Naive thymus-derived CD8-positive, alpha-beta T cell (primary cell): ENCODE data around the gene CHN1. TPM values are rescaled to one million over a fixed set of nuclear protein-coding genes. Genes with fewer than 3 reads are reported as not detected.

Experiments used
- ATAC-seq, 2 donors: fragments of 150-1000 bp; cut with Tn5 transposase in 1 of 2; sonication (Bioruptor Pico), chemical (Tn5 transposase) in 1 of 2; 1 replicate in 1 of 2; 2 replicates in 1 of 2; pipeline ENCODE4 v1.10.0; 2021; ENCODE audit warnings: mild to moderate bottlenecking in 2 of 2, moderate library complexity in 2 of 2
- POLR2A ChIA-PET: fragments of 350-600 bp; sonication (Branson Sonifier 250); formaldehyde crosslinking; loops from one replicate; lab custom pipeline; 2021; ENCODE audit warnings: antibody characterized with exemption; lab: Charles Lee
- DNase-seq, 10 donors: peaks; one replicate each; pipeline versions ENCODE4 v3.0.0 to v3.0.0-alpha.2; 2020 to 2022
- H3K27ac Mint-ChIP-seq, 10 donors: one replicate each; pipeline ENCODE4 v1.8.0; 2020 to 2022; ENCODE audit warnings: mild to moderate bottlenecking in 10 of 10, mixed read lengths in 10 of 10, moderate library complexity in 4 of 10, inconsistent platforms in 1 of 10
- H3K27me3 Mint-ChIP-seq, 5 donors: one replicate each; pipeline ENCODE4 v1.8.0; 2021 to 2022; ENCODE audit warnings: mixed read lengths in 5 of 5
- H3K36me3 Mint-ChIP-seq, 3 donors: one replicate each; pipeline ENCODE4 v1.8.0; 2020 to 2022; ENCODE audit warnings: mixed read lengths in 3 of 3, mild to moderate bottlenecking in 2 of 3, inconsistent platforms in 1 of 3
- H3K4me1 Mint-ChIP-seq, 4 donors: one replicate each; pipeline ENCODE4 v1.8.0; 2021 to 2022; ENCODE audit warnings: mixed read lengths in 4 of 4
- H3K4me3 Mint-ChIP-seq, 10 donors: one replicate each; pipeline ENCODE4 v1.8.0; 2020 to 2022; ENCODE audit warnings: mild to moderate bottlenecking in 10 of 10, mixed read lengths in 10 of 10, moderate library complexity in 6 of 10, inconsistent platforms in 1 of 10
- H3K9me3 Mint-ChIP-seq, 9 donors: one replicate each; pipeline ENCODE4 v1.8.0; 2020 to 2022; ENCODE audit warnings: mixed read lengths in 9 of 9, mild to moderate bottlenecking in 3 of 9, inconsistent platforms in 1 of 9, moderate library complexity in 1 of 9
- polyA plus RNA-seq, 3 donors: library from polyadenylated mRNA; unstranded; fragments of 300-500 nt; fragmentation: Illumina TruSeq; gene quantifications; one replicate each; pipeline ENCODE4 v1.2.3, GENCODE V29; 2021
- total RNA-seq, 8 experiments: library from RNA in 2 of 8; stranded (reverse) in 2 of 8; gene quantifications; one replicate each; pipeline ENCODE4 v1.2.3 and lab custom pipeline; 2021 to 2026

The CHN1 gene
- total and polyA plus RNA-seq, 5 experiments from 2014 or later: 0.58 to 2.2 (median 1.8) TPM

DNA sequence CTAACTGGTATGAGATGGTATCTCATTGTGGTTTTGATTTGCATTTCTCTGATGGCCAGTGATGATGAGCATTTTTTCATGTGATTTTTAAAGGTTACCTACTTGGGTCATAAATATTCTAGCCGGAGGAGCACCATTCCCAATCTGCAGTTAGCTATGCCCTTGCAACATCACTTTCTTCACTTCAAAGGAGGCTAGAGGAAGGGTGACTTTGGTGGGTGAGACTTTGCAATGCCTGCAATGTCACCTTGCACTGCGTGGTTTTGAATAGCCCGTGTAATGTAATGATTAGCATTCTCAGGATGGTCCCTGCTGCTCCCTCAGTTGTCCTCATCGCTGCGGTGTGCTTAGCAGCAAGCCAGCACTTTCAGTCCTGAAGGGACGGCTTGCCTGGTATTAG, 184.8 kb downstream of the CHN1 start:
- H3K4me3 Mint-ChIP-seq: no peak overlapping the region
- POLR2A ChIA-PET: interaction anchor here (1.0 kb wide), 1 partner anchor 22 kb away, joined by 3 read pairs; no protein-coding TSS in a partner anchor
- peaks cover 0 to 8% (median 0%) of the 10 kb centered on the region in 9 donors for H3K9me3 Mint-ChIP-seq
- H3K4me1 Mint-ChIP-seq: no peaks in the 10 kb centered on the region
- peaks cover 0 to 4% (median 3%) of the 10 kb centered on the region in 3 donors for H3K36me3 Mint-ChIP-seq
- peak overlapping the region in 1 of 10 donors; percentile 44 for H3K27ac Mint-ChIP-seq
- ATAC-seq: no peak
- DNase-seq: no peak
- peaks cover 0 to 4% (median 0%) of the 10 kb centered on the region in 5 donors for H3K27me3 Mint-ChIP-seq

GRCh38 chr2:174815526-174815925, 189.7 kb downstream of the CHN1 start:
- H3K4me3 Mint-ChIP-seq: no peak overlapping the region
- H3K27ac Mint-ChIP-seq: peak overlapping the region in 1 of 10 donors; percentile 22
- H3K27me3 Mint-ChIP-seq: no peaks in the 10 kb centered on the region
- DNase-seq: no peak
- no peak for ATAC-seq
- POLR2A ChIA-PET: no interaction called here
- H3K36me3 Mint-ChIP-seq: peaks cover 0 to 6% (median 0%) of the 10 kb centered on the region in 3 donors
- H3K9me3 Mint-ChIP-seq: peaks cover 0 to 8% (median 0%) of the 10 kb centered on the region in 9 donors
- H3K4me1 Mint-ChIP-seq: peaks cover 0 to 4% (median 2%) of the 10 kb centered on the region in 4 donors

- DNase-seq (no peak), ATAC-seq (no peak)
- Mint-ChIP-seq H3K27ac (no peak overlapping the region), H3K27me3 (no peaks in the 10 kb centered on the region), H3K36me3 (peaks cover 0 to 6% (median 0%) of the 10 kb centered on the region in 3 donors), H3K4me1 (peaks cover 0 to 6% (median 5%) of the 10 kb centered on the region in 4 donors), H3K9me3 (peaks cover 0 to 8% (median 0%) of the 10 kb centered on the region in 9 donors), H3K4me3 (no peak overlapping the region)
- POLR2A ChIA-PET: no interaction called here
These were observed 193.1 kb downstream of the CHN1 start for GRCh38 chr2:174812037-174812436.

GRCh38 chr2:174807931-174808330, 197.2 kb downstream of the CHN1 start:
- Mint-ChIP-seq H3K4me3 (no peak overlapping the region), H3K27ac (no peak overlapping the region), H3K27me3 (peaks cover 0 to 5% (median 0%) of the 10 kb centered on the region in 5 donors), H3K4me1 (peaks cover 0 to 6% (median 6%) of the 10 kb centered on the region in 4 donors), H3K9me3 (no peaks in the 10 kb centered on the region), H3K36me3 (no peaks in the 10 kb centered on the region)
- ATAC-seq: no peak
- POLR2A ChIA-PET: no interaction called here
- DNase-seq: no peak

GRCh38 chr2:174805803-174806202, 199.4 kb downstream of the CHN1 start:
- H3K4me1 Mint-ChIP-seq: peaks cover 0 to 6% (median 5%) of the 10 kb centered on the region in 4 donors
- POLR2A ChIA-PET: interaction anchor here (1.4 kb wide), 1 partner anchor 27 kb away, joined by 3 read pairs; no protein-coding TSS in a partner anchor
- H3K4me3 Mint-ChIP-seq: no peak overlapping the region
- no peaks in the 10 kb centered on the region for H3K9me3 Mint-ChIP-seq
- no peak overlapping the region for H3K27ac Mint-ChIP-seq
- peaks cover 0 to 5% (median 0%) of the 10 kb centered on the region in 5 donors for H3K27me3 Mint-ChIP-seq
- DNase-seq (no peak), ATAC-seq (no peak)
- no peaks in the 10 kb centered on the region for H3K36me3 Mint-ChIP-seq

GRCh38 chr2:174802459-174802858, 202.7 kb downstream of the CHN1 start:
- peaks cover 0 to 5% (median 0%) of the 10 kb centered on the region in 5 donors for H3K27me3 Mint-ChIP-seq
- H3K27ac Mint-ChIP-seq: no peak overlapping the region
- no peak for ATAC-seq
- peaks cover 0 to 1% (median 0%) of the 10 kb centered on the region in 4 donors for H3K4me1 Mint-ChIP-seq
- H3K4me3 Mint-ChIP-seq: no peak overlapping the region
- DNase-seq: no peak
- H3K36me3 Mint-ChIP-seq: no peaks in the 10 kb centered on the region
- H3K9me3 Mint-ChIP-seq: no peaks in the 10 kb centered on the region
- POLR2A ChIA-PET: no interaction called here

- POLR2A ChIA-PET: no interaction called here
- peaks cover 0 to 5% (median 0%) of the 10 kb centered on the region in 5 donors for H3K27me3 Mint-ChIP-seq
- no peak overlapping the region for H3K4me3 Mint-ChIP-seq
- no peak for DNase-seq
- no peak overlapping the region for H3K27ac Mint-ChIP-seq
- no peaks in the 10 kb centered on the region for H3K9me3 Mint-ChIP-seq
- H3K36me3 Mint-ChIP-seq: no peaks in the 10 kb centered on the region
- no peak for ATAC-seq
- H3K4me1 Mint-ChIP-seq: peaks cover 0 to 1% (median 0%) of the 10 kb centered on the region in 4 donors
These were observed 204.6 kb downstream of the CHN1 start for GRCh38 chr2:174800436-174801205.

DNA sequence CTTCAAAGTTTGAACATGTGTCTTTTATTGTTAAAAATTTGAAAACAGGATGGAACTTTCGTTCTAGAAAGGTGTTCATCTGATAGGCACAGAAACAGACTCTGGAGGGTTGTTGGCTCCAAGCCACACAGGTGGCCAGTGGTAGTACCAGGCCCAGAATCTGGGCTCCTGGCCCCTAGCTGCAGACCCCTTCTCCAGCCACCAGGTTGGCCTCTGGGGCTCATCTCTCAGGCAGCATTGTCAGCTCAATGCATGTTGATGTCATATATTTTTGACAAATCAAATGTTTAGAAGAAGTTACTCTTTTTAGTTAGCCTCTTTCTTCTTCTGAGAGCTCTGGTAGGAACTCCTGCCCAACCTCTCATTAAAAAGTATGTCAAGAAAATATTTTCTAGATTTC, 206.4 kb downstream of the CHN1 start:
- POLR2A ChIA-PET: interaction anchor here (0.5 kb wide), 1 partner anchor 474 kb away, joined by 3 read pairs; no protein-coding TSS in a partner anchor
- Mint-ChIP-seq H3K4me1 (no peaks in the 10 kb centered on the region), H3K27ac (no peak overlapping the region), H3K27me3 (no peaks in the 10 kb centered on the region), H3K36me3 (no peaks in the 10 kb centered on the region), H3K4me3 (no peak overlapping the region), H3K9me3 (no peaks in the 10 kb centered on the region)
- DNase-seq (no peak), ATAC-seq (no peak)

- no peak overlapping the region for H3K4me3 Mint-ChIP-seq
- DNase-seq (no peak), ATAC-seq (no peak)
- no peaks in the 10 kb centered on the region for H3K9me3 Mint-ChIP-seq
- no peaks in the 10 kb centered on the region for H3K4me1 Mint-ChIP-seq
- POLR2A ChIA-PET: no interaction called here
- H3K36me3 Mint-ChIP-seq: no peaks in the 10 kb centered on the region
- no peaks in the 10 kb centered on the region for H3K27me3 Mint-ChIP-seq
- H3K27ac Mint-ChIP-seq: peak overlapping the region in 1 of 10 donors; percentile 36
These were observed 207.4 kb downstream of the CHN1 start for GRCh38 chr2:174797781-174798276.

DNA sequence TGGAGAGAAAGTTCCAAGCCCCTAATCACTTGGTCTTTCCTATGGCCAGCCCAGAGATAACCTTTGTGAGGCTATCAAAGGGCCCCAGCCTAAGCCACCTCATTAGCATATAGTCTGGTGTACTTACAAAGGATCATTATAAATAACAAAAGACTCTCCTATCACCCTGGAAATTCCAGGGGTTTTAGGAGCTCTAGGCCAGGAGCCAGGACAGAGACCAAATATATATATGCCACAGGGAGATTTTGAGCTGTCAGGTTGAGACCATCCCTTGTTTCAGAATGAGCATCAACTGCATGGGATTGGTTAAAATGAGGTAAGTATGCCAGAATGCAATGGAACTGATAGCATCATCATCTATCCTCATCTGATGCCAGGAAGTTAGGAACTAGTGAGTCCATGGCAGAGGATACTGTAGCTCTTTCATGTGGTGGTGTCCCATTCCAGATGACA, 208.8 kb downstream of the CHN1 start:
- DNase-seq (no peak), ATAC-seq (no peak)
- Mint-ChIP-seq H3K27ac (peak overlapping the region in 1 of 10 donors; percentile 60), H3K27me3 (peaks cover 0 to 5% (median 0%) of the 10 kb centered on the region in 5 donors), H3K36me3 (no peaks in the 10 kb centered on the region), H3K4me3 (no peak overlapping the region), H3K4me1 (peaks cover 0 to 4% (median 0%) of the 10 kb centered on the region in 4 donors), H3K9me3 (no peaks in the 10 kb centered on the region)
- POLR2A ChIA-PET: no interaction called here

DNA sequence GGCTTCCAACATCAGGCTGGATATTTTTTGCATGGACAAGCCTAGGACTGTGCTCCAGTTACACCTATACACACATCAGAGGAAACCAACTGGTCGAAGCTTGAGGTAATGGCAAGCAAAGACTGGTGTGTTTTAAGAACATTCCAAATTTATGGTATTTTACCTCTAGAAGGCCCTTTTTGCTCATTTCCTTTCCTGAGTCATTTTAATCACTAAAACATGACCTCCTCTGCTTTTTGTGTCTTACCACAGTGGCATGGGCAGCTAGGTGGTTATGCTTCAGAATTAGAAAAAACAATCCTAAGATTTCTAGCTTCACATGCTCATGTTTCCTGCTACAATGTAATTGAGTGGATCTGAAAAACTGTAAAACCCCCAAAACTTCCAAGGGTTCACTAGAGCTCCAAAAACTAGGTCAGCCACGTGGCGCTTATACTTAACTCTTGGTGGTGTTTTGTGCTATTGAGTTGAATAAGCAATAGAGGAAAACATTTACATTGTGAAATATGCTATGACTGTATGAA, 210.3 kb downstream of the CHN1 start:
- no peak overlapping the region for H3K4me3 Mint-ChIP-seq
- H3K36me3 Mint-ChIP-seq: no peaks in the 10 kb centered on the region
- no peak for ATAC-seq
- H3K27ac Mint-ChIP-seq: no peak overlapping the region
- peaks cover 0 to 4% (median 0%) of the 10 kb centered on the region in 4 donors for H3K4me1 Mint-ChIP-seq
- H3K9me3 Mint-ChIP-seq: no peaks in the 10 kb centered on the region
- POLR2A ChIA-PET: no interaction called here
- no peak for DNase-seq
- H3K27me3 Mint-ChIP-seq: peaks cover 0 to 5% (median 1%) of the 10 kb centered on the region in 5 donors

- Mint-ChIP-seq H3K27me3 (peaks cover 0 to 5% (median 1%) of the 10 kb centered on the region in 5 donors), H3K4me1 (peaks cover 13 to 17% (median 15%) of the 10 kb centered on the region in 4 donors), H3K9me3 (no peaks in the 10 kb centered on the region), H3K27ac (peak overlapping the region in 2 of 10 donors; percentile 9 to 32), H3K36me3 (no peaks in the 10 kb centered on the region), H3K4me3 (no peak overlapping the region)
- ATAC-seq (no peak), DNase-seq (no peak)
- POLR2A ChIA-PET: no interaction called here
These were observed 212.7 kb downstream of the CHN1 start for GRCh38 chr2:174792309-174793025.
